Subcutaneous abdominal adipose tissue (tissue), 5 donors: Measurements from ENCODE around the gene PRR18.

Experiments
- H3K27ac ChIP-seq: one replicate; pipeline ENCODE4 v1.7.0; 2013; ENCODE audit warnings: low read depth, mild to moderate bottlenecking, inconsistent platforms, low read length, moderate library complexity
- H3K27me3 ChIP-seq, 5 donors: one replicate each; pipeline ENCODE4 v1.7.0; 2013; ENCODE audit warnings: low read length in 5 of 5, inconsistent platforms in 1 of 5; ENCODE audit not compliant: control insufficient read depth in 5 of 5, insufficient read depth in 4 of 5
- H3K36me3 ChIP-seq, 5 donors: one replicate each; pipeline ENCODE4 v1.7.0; 2013; ENCODE audit warnings: low read length in 5 of 5; ENCODE audit not compliant: control insufficient read depth in 5 of 5, insufficient read depth in 5 of 5
- H3K4me1 ChIP-seq, 5 donors: one replicate each; pipeline ENCODE4 v1.7.0; 2013; ENCODE audit warnings: low read length in 5 of 5, mild to moderate bottlenecking in 3 of 5, moderate library complexity in 1 of 5; ENCODE audit not compliant: control insufficient read depth in 5 of 5, insufficient read depth in 5 of 5
- H3K4me3 ChIP-seq, 5 donors: one replicate each; pipeline ENCODE4 v1.7.0; 2013; ENCODE audit warnings: low read length in 5 of 5, low read depth in 1 of 5
- H3K9ac ChIP-seq, 5 donors: one replicate each; pipeline ENCODE4 v1.7.0; 2013; ENCODE audit warnings: low read length in 5 of 5, mild to moderate bottlenecking in 4 of 5, moderate library complexity in 3 of 5
- H3K9me3 ChIP-seq, 5 donors: one replicate each; pipeline ENCODE4 v1.7.0; 2013; ENCODE audit warnings: low read length in 5 of 5; ENCODE audit not compliant: control insufficient read depth in 5 of 5
- donor health status: healthy.
- donor health status: healthy.
- donor health status: healthy.
- donor health status: healthy.
- donor health status: healthy.

The PRR18 gene

GRCh38 chr6:166307082-166308032 is 835 bp downstream of the PRR18 start:
- Histone ChIP-seq H3K9ac (peak overlapping the region in 1 of 5 donors; percentile 52), H3K4me1 (peaks cover 0 to 25% (median 21%) of the 10 kb centered on the region in 5 donors), H3K4me3 (peak overlapping the region in 4 of 5 donors; percentile 44 to 67 (median 54)), H3K27ac (no peak overlapping the region), H3K36me3 (no peaks in the 10 kb centered on the region), H3K27me3 (peaks cover 7 to 38% (median 25%) of the 10 kb centered on the region in 5 donors), H3K9me3 (no peaks in the 10 kb centered on the region)

DNA sequence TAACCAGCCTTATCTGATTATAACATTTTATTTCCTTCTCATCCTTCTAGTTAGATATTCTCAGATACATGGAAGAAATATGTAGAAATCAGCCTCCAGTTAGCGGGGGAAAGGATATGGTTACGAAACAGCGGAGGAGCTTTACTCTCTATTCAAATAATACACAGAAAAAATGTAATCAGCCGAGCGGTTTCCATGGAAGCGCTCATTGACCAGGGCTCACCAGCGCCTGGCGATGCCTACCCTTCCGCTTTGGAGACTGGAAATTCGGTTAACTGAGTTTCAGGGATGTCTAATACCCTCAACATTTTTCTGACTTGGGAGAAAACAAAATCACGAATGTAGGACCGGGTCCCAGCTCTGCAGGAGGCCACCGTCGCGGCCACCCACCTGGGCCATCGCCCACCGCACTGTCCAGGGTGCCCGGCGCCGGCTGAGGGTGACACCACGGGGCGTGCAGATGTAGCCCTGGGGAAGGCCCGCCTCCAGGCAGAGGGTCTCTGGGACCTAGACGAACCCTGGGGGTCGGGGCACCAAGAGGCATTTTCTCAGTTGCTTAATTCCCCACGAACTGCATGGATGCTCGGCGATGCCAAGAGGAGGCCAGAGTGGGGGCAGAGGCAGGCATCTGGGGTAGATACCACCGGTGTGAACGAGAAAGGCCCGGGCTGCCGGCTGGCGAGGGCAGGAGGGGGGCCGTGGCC is 1.7 kb downstream of the PRR18 start:
- peak overlapping the region in 4 of 5 donors; percentile 36 to 67 (median 50) for H3K4me3 ChIP-seq
- H3K9ac ChIP-seq = no peak overlapping the region
- peaks cover 7 to 38% (median 28%) of the 10 kb centered on the region in 5 donors for H3K27me3 ChIP-seq
- H3K36me3 ChIP-seq = no peaks in the 10 kb centered on the region
- peaks cover 0 to 25% (median 21%) of the 10 kb centered on the region in 5 donors for H3K4me1 ChIP-seq
- H3K27ac ChIP-seq = no peak overlapping the region
- H3K9me3 ChIP-seq = no peaks in the 10 kb centered on the region

DNA sequence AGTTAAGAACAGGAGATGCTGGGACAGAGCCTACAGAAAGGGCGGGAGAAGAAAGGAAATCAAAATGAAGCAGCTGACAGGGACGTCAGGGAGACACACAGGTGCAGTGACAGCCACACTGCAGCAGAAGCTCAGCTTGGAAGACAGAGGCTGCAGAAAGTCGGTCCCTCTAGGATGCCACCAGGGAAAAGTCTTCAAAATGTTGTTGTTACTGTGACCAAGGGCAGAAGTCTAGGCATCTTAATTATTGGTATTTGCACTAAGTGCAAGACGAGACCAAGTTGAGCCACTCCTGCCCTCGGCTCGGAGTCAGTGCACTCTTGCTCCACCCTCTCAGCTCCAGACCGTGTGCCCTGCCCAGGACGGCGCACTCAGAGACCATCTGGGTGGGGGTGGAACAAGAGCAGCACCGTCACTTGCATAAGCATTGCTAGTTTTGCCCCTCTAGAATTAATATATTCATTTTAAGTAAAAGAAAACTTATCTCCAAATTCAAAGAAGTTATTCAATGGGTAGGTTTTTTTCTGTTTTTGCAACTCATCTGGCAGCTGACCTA is 2.6 kb downstream of the PRR18 start:
- no peaks in the 10 kb centered on the region for H3K9me3 ChIP-seq
- H3K36me3 ChIP-seq = no peaks in the 10 kb centered on the region
- H3K4me1 ChIP-seq = peaks cover 0 to 25% (median 21%) of the 10 kb centered on the region in 5 donors
- H3K9ac ChIP-seq = no peak overlapping the region
- no peak overlapping the region for H3K27ac ChIP-seq
- no peak overlapping the region for H3K4me3 ChIP-seq
- H3K27me3 ChIP-seq = peaks cover 7 to 38% (median 28%) of the 10 kb centered on the region in 5 donors

- Histone ChIP-seq H3K9ac (no peak overlapping the region), H3K27ac (no peak overlapping the region), H3K4me1 (peaks cover 0 to 25% (median 21%) of the 10 kb centered on the region in 5 donors), H3K9me3 (no peaks in the 10 kb centered on the region), H3K4me3 (no peak overlapping the region), H3K27me3 (peaks cover 3 to 33% (median 24%) of the 10 kb centered on the region in 5 donors), H3K36me3 (no peaks in the 10 kb centered on the region)
Measured at GRCh38 chr6:166304106-166304505, 4.1 kb downstream of the PRR18 start.

DNA sequence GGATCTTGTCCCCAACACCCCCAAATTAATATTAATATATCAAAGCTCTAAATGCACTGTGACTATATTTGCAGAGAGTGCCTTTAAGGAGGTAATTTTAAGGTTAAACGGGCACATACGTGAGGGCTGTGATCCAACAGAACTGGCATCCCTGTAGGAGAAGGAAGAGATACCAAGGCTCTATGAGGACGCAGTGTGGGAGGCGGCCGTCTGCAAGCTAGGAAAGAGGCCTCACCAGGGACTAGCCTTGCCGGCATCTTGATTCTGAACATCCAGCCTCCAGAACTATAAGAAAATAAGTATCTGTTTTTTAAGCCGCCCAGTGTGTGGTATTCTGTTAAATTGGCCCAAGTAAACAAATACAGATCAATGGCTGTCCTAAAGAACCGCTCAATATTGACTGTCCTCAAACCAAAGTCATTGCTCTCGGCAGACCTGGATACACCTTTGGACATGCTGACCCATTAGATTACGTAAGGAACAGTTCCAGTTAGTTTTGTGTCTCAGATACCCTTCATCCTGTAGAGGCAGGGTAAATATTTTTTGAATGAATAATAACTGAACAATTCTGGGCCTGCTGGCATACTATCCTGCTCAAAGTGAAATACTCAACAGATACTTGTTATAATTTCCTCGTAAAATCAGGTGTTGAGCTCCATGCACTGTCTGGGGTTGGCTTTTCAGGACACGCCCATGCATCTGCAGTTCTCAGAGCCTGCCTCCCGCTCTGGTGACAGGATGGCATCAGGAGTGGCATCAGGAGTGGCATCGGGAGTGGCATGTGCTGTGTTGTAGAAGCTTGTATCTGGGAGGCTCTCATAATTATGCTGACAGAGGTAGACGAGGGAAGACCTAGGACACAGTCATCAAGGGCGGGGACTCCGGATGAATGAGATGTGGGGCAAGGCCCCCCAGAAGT is 6.3 kb downstream of the PRR18 start:
- H3K9me3 ChIP-seq = no peaks in the 10 kb centered on the region
- H3K4me3 ChIP-seq = no peak overlapping the region
- no peaks in the 10 kb centered on the region for H3K36me3 ChIP-seq
- peaks cover 0 to 11% (median 3%) of the 10 kb centered on the region in 5 donors for H3K4me1 ChIP-seq
- H3K27ac ChIP-seq = no peak overlapping the region
- H3K27me3 ChIP-seq = peaks cover 0 to 27% (median 25%) of the 10 kb centered on the region in 5 donors
- H3K9ac ChIP-seq = no peak overlapping the region

GRCh38 chr6:166300357-166300987 is 7.7 kb downstream of the PRR18 start:
- Histone ChIP-seq H3K9me3 (no peaks in the 10 kb centered on the region), H3K36me3 (no peaks in the 10 kb centered on the region), H3K4me1 (no peaks in the 10 kb centered on the region), H3K9ac (no peak overlapping the region), H3K27ac (no peak overlapping the region), H3K4me3 (no peak overlapping the region), H3K27me3 (peaks cover 0 to 20% (median 17%) of the 10 kb centered on the region in 5 donors)

DNA sequence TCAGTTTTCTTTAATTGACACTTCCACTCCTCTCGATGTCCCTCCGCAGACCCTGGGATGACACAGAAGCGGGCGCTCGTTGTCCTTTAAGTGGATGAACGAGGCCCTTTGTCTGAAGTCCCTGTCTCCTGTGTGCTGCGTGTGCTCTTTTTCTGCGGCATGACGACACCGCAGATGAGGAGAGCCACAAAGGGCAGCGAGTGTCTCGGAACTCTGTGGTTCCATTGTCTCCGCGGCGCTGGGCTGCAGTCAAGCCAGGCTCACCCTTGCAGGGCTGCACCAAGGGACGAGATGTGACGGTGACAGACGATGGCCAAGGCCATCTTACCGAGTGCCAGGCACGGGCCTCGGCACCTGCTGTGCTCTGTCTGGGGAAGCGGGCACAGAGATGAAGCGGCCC is 10.6 kb downstream of the PRR18 start:
- no peaks in the 10 kb centered on the region for H3K4me1 ChIP-seq
- H3K27me3 ChIP-seq = peaks cover 0 to 16% (median 14%) of the 10 kb centered on the region in 5 donors
- no peaks in the 10 kb centered on the region for H3K9me3 ChIP-seq
- H3K36me3 ChIP-seq = no peaks in the 10 kb centered on the region
- no peak overlapping the region for H3K9ac ChIP-seq
- no peak overlapping the region for H3K4me3 ChIP-seq
- H3K27ac ChIP-seq = no peak overlapping the region

DNA sequence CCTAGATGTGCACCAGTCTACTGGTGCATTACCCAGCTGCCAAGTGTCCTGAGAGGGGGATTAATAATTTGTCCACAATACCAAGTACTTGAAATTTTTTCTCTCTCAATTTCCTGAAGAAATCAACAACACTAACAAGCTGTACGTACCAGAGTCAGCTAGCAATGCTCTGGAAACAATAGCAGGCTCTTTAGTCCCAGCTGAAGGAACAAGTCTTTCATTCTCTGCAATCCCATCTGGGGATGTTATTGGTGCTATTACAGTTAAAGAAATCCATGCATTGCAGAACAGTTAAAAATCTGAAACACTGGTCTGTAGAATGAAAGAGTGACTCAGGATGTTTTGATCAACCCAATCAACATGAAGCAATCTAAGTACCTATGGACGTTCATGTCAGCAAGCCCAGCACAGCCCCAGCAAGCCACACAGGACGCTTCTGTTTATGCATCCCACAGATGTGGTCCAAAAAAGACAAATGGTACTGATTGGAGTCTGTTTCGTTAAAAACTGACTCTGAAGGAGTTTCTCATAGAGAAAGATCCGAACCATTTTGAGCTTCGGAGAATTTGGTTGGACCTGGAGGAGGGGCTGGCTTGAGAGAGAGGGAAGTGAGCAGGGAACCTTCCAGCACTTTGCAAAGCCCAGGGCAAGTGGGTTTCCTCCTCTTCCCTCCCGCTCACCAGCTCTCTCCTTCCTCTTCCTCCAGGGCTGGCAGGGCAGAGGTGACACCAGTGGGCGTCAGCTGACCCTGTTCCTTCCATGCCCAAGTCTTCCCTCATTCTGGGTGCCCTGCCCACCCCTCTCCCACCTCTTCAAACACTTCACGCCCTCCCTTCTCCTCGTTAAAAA is 11.9 kb downstream of the PRR18 start:
- Histone ChIP-seq H3K27ac (no peak overlapping the region), H3K4me3 (no peak overlapping the region), H3K9me3 (no peaks in the 10 kb centered on the region), H3K27me3 (peaks cover 0 to 10% (median 5%) of the 10 kb centered on the region in 5 donors), H3K36me3 (no peaks in the 10 kb centered on the region), H3K9ac (no peak overlapping the region), H3K4me1 (no peaks in the 10 kb centered on the region)
